GDM1 (cell line): ENCODE data around the gene DDX56.

ENCODE experiments used
- DNase-seq: peaks from one replicate; lab custom pipeline; 2025; lab: John Stamatoyannopoulos, UW

DDX56 gene

DNA sequence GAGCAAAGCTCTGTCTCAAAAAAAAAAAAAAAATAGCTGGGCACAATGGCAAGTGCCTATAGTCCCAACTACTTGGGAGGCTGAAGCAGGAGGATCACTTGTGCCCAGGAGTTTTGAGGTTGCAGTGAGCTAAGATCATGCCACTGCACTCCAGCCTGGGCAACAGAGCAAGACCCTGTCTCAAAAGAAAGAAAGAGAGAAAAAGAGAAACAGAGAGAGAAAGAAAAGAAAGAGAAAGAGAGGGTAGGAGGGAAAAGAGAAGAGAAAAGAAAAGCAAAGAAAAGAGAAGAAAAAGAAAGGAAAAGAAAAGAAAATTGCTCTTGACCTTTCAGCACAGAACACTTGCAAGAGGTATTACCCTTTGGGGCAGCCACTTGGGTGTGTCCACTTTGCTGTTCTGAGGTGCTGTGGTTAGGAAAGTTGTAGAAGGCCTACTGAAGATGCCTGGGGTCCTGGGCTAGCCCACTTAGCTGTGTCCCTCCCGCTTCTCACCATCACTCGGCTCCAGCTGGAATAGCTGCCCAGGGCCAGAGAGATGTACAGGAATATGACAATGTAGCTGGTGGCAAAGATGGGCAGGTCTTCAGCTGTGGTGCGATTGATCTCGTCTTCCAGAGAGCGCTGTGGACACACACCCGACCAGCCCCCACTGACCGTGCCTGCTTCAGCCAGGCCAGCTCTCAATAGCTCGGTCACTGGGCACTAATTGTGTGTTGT lies 38.2 kb downstream of the DDX56 start:
- no peak for DNase-seq

DNA sequence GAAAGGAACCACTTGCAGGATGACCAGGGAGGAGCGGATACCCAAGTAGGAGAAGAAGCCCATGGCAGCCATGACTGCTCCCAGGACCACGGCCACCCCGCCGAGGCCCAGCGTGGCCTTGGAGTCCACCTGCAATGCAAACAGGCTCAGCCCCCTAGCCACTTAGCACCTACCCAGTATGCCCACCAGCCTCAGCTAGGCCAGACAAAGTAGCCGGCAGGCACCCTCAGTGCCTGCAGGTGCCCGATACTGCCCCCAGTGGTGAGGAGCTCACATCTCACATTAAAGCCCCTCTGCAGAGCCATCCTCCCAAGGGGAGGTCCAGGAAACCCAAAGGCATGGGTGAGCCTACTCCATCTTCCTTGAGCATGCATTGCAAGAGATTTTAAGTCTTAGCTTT lies 39.2 kb downstream of the DDX56 start:
- DNase-seq = peak; percentile 17

DNA sequence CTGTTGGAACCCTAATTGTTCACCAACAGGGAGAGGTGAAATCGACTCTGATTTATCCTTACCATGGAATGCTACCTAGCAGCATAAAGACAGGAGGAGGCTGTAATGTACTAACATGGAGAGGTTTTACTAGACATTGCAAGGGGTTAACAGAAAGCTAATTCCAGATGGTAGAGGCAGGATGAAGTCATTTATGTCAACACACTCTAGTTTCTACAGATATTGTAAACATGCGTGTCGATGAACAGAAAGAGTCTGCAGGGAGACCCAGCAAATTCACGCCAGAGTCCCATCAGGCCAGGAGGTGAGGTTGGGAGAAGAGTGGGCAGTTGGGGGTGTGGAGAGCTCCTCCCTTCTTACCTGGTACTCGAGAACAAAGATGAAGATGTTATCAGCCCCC lies 39.6 kb downstream of the DDX56 start:
- no peak for DNase-seq

DNA sequence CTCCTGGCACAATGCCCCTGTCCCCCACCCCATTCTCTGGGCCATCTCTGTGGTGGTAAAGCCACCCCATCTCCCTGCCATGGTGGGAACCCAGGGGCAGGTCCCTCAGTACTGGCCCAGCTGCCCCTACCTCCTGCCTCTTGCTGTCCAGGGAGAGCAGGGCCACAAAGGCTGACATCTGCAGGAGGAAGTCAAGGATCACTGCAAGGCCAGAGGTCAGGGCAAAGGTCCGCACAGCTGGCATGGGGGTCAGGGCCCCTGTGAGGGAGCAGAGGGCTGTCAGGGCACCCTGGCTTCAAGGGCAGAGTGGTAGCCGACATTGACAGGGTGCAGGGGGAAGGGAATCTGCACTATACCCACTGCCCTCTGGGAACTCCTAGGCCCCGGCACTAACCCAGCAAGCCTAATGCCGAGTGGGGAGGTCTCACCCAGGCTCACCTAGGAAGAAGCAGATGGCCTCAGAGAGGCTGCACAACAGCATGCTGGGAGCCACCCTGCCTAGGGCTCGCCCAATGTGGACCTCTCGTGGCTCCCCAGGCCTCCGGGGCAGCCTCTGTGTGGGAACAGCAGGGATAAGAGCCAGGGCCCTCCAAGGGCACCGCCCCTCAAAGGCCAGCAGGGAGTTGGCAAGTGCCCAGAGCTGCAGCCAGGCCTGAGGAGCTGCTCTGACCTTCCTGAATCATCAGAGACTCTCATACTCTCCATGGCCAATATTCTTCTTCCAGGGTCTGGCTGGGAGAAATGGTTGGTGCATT lies 40.2 kb downstream of the DDX56 start:
- no peak for DNase-seq

DNA sequence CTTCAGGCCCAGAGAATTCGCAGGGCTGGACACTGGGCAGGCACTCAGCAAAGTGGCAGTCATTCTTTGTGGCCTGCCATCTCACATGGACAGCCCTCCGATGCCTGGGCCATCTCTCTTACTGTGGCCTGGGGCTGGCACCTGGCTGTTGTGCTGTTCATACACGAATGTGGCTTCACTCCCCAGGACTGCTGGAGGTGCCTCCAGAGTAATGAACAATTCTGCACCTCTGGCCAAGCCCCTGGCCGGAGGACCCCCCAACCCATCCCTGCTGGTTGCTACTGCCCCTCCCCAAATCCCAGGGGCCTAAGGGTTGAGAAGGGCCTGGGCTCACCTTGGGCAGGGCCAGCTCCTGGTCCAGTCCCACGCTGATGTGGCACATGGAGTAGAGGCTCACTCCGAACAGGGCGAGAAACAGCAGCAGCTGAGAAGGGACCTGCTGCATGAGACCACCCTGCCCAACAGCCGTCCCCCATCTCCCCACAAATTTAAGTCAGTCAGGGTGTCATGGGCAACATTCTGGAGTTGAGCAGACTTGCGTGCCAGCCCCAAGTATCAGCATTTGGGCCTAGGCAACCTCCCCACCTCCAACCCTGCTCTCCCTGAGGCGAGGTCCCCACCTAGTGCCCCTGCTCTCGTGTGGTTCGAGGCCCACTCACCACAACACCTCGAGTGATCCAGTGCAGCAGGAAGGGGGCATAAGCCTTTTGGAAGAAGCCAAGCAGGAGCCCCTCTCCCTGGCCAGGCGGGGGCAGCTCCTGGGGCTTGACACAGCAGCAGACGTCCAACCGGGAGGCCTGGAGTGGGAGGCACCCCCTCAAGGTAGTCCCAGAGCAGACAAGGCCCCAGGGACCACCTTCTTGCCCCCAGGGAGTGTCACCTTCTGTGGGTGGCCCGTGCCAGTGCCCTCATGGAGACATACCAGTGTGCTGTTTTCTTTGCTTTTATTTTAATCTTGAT lies 42.0 kb downstream of the DDX56 start:
- no peak for DNase-seq

DNA sequence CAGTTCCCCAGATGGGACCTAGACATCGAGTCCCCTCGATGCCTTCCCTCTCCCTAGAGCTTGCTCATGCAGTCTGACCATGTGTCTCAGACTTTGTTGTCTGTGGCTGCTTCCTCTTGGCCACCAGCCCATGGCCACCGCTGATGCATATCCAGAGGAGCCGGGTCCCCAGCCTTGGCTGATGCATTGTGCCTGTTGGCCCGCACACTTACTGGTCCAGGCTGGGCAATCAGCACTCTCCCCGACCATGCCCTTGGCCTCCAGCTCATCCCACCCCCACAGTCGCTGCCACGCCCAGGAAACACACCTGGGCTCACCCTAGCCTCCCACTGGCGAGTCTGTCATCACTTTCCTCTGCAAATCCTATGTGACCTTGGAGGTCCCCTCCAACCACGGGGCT lies 42.7 kb downstream of the DDX56 start:
- no peak for DNase-seq

DNA sequence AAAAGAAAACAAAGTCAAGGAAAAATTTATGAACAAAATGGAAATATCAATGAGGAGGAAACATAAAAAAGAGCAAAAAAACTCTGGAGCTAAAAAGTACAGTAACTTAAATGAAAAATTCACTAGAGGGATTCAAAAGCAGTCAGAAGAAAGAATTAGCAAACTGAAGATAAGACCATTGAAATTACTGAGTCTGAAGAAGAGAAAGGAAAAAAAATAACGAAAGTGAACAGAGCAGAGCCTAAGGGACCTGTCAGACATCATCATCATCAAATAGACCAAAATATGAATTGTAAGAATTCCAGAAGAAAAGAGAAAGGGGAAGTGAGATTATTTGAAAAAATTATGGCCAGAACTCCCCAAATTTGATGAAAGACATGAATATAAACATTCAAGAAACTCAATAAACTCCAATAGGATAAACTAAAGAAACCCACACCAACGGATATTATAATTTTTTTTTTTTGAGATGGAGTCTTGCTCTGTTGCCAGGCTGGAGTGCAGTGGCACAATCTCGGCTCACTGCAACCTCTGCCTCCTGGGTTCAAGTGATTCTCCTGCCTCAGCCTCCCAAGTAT lies 48.8 kb downstream of the DDX56 start:
- DNase-seq = no peak

DNA sequence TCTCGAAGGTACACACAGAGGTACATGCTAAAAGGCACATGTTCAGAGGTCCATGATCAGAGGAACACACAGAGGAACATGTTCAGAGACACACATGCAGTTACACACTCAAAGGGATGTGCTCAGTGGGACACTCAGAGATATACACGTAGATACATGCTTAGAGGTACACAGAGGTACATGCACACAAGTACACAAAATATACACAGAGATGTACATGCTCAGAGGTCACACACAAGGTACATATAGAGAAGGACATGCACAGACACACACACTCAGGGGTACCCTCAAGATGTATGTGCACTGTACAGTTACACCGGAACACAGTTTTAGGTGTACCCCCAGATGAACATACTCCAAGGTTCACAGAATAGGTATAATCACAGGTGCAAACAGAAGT lies 51.4 kb downstream of the DDX56 start:
- no peak for DNase-seq

DNA sequence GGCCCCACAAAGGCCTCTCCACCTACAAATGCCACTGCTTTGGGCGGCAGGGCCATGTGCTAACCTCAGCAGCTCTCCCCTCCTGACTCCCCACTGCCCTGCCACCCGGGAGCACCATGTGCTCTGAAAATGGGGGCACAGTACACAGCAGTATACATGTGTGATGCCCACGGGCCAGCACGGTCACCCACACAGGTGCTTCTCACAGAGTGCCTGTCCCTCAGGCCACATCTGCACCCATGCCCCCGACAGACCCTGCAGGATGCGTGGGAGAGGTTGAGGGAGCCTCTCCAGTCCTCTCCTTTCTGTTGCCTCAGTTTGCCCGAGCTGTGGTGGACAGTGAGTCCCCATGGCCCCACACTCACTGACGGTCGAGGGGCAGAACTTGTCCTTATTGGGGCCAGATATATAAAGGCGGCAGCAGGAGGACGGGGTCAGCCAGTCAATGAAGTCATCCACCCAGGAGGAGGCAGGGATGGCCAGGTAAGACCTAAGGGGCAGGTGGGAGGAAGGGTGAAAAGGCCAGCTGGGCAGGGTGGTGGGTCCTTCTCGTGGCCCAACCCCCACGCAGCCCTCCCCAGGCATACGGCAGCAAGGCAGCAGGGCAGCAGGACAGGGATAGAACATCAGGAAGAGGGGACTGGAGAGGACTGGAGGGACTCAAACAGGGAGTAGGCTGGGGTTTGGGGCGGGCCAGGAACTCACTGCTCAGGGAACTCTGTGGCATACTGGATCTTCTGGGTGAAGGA lies 52.2 kb downstream of the DDX56 start:
- DNase-seq = no peak

DNA sequence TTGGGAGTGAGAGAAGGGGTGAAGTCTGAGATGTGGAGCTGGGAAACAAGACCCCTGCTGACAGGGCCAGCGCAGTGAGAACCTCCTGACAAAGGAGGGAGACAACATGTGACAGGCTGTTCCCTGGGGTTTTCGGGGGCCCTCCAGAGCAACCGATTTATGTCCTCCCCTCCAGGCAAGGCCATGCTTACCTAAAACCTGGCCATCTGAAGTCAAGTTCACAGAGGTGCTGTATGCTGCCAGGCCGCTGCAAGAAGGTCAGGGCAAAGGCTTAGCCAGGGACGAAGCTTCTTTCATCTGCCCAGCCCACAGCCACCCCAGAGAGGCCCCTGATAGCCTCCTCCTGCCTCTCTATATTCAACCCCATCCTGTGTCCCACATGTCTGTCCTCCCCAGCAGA lies 53.1 kb downstream of the DDX56 start:
- no peak for DNase-seq

DNA sequence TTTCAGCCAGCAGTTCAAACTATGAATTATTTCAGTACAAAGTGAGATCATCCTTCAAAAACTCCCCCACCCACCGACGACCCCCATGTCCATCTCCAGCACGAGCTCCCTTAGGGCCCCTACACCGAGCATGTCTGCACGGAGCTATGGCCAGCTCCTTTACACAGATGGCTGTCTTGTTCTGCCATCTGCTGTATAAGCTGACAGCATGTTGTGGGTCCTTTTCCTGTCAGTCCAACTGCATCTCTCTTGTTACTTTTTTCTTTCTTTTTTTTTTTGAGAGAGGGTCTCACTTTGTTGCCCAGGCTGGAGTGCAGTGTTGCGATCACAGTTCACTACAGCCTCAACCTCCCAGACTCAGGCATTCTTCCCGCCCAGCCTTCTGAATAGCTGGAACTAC lies 54.2 kb downstream of the DDX56 start:
- no peak for DNase-seq

DNA sequence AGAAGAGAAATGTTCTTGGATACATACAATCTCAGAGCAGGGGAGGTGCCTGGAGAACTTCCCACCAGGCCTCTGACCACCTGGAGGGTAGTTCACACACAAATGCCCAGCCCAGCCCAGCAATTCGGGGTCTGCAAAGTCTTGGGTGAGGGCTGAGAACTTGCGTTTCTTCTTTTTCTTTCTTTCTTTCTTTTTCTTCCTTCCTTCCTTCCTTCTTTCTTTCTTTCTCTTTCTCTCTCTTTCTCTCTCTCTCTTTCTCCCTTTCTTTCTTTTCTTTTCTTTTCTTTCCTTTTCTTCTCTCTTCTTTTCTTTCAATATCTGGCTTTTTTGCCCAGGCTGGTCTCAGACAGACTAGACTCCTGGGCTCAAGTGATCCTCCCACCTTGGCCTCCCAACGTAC lies 54.9 kb downstream of the DDX56 start:
- no peak for DNase-seq

DNA sequence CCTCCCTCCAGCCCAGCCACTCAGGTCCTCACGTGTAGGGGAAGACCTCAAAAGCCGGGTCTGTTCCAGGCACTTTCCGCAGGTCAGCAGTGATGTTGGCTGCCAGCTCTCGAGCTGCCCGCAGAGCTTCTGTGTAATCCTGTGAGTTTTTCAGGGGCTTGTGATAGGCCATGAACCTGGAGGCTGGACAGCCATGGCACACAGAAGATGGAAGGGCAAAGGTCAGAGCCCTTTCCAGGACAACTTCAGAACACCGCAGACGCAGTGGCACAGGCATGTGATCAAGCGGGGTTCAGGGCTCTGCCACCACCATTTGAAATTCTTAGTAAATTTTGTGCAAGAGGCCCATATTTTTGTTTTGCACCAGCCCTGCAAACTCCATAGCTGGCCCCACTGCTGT lies 56.5 kb downstream of the DDX56 start:
- no peak for DNase-seq
